ENCODE data around the gene ABCB6.

ABCB6 gene

DNA sequence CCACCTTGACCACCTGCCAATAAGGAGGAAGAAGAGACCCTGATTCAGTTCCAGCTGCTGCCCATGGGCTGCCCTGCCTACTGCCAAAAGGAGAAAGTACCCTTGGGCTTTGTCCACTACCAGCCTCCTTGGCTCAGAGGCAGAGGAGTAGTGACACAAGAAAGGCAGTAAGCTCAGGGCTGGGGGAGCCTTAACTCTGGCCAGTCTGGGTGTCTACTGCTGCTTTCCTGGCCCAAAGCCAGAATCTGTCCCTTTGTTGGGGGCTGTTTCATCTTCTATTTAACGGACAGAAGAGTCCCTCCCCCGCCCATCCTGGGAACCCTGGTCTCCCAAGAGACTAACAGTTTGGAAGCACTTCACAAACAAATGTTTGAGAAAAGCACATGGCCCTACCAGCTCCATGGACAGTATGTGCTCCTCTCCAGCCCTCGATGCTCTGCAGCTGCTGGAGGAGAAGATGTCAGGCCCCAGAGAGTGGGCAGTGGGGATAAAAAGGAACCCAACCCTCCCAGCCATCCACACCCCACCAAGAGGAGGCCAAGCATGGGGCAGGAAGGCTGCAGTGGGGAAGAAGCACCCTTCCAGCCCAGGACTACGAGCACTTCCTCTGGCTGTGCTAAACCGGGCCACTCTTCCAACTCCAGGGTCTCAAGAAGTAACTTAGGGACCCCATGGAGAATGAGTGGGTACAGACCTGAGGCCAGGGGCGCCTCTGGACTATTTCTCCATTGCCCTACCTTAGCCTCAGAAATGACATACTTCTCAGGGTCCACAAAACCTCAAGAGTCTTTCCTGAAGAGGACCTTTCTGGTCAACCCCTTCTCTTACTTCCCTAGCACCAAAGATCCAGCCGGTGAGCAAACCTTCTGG is 9.5 kb upstream of the ABCB6 start:
- no peak for TF ChIP-seq GATA3 (IDR thresholded peaks at IDR 0.05; ENCODE audit: low read depth, low read length)
- no peak for TF ChIP-seq GATA2 (IDR thresholded peaks at IDR 0.05; ENCODE audit: low read depth, low read length)

- TF ChIP-seq GATA2 (IDR thresholded peaks at IDR 0.05; ENCODE audit: low read depth, low read length) (no peak), GATA3 (IDR thresholded peaks at IDR 0.05; ENCODE audit: low read depth, low read length) (no peak)
Observed at GRCh38 chr2:219225350-219225749, 6.6 kb upstream of the ABCB6 start.

DNA sequence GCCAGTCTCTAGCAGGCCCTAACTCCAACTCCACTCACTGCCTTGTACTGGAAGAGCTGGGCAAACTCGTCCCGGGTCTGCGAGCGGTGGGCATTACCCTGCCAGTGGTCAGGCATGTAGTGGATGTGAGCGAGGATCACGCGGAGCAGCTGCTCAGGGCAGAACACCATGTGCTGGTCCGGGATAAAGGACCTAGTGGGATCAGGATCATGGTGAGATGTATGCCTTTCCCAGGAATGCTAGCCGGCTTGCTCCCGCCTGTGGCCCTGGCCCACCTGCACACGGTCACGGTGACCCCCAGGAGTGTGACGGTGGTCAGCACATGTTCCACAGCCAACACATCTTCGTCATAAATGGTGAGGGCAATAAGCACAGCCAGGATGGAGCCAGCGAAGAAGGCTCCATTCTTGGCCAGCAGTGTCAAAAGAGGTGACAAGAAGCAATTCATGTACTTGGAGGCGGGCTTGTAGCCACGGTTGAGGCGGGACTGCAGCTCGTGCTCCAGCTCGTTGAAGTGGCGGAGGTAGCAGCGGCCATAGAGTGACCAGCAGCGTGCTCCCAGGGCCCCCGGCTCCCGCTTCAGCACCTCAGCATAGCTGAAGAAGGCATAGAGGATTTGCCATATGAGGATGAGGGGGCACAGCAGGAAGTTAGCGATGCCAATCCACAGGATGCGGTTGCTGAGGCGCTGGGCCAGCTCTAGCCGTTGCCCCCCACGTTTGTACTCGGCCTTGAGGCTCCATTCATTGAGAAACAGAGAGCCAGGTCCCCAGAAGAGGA is 5.3 kb upstream of the ABCB6 start:
- TF ChIP-seq GATA2 (IDR thresholded peaks at IDR 0.05; ENCODE audit: low read depth, low read length) (no peak), GATA3 (IDR thresholded peaks at IDR 0.05; ENCODE audit: low read depth, low read length) (no peak)

DNA sequence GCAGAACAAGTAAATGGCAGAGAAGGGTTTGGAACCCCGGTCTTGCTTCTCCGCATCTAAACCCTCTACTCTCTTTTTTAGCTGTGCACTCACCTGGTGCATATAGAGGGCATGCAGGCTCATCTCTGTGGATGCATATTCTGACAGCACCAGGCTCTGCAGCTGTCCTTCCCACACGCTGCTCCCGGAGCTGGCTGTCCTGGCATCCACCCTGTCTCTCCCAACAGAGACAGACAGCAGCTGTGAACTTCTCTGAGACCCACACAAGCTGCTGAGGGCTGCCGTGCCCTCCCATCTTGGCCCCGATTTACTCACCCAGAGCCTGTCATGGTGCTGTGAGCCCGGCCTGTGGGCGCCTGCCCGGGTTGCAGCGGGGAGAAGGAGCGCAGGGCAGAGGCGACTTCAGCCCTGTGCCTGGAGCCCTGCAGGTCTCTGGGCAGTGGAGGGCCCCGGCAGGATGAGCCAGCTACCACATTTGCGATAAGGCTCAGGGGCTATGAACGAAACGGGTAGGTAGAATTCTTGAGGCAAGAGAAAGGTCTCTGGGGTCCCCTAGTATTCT is 3.3 kb upstream of the ABCB6 start:
- TF ChIP-seq GATA3 (IDR thresholded peaks at IDR 0.05; ENCODE audit: low read depth, low read length) (no peak), GATA2 (IDR thresholded peaks at IDR 0.05; ENCODE audit: low read depth, low read length) (no peak)

- TF ChIP-seq GATA3 (IDR thresholded peaks at IDR 0.05; ENCODE audit: low read depth, low read length) (no peak), GATA2 (IDR thresholded peaks at IDR 0.05; ENCODE audit: low read depth, low read length) (no peak)
Observed at GRCh38 chr2:219220652-219221402, 2.1 kb upstream of the ABCB6 start.

GRCh38 chr2:219219784-219220532 is 1.2 kb upstream of the ABCB6 start:
- no peak for TF ChIP-seq GATA2 (IDR thresholded peaks at IDR 0.05; ENCODE audit: low read depth, low read length)
- TF ChIP-seq GATA3 (IDR thresholded peaks at IDR 0.05; ENCODE audit: low read depth, low read length): no peak

- TF ChIP-seq GATA2 (IDR thresholded peaks at IDR 0.05; ENCODE audit: low read depth, low read length) (no peak), GATA3 (IDR thresholded peaks at IDR 0.05; ENCODE audit: low read depth, low read length) (no peak)
Observed at GRCh38 chr2:219218217-219218731, 484 bp downstream of the ABCB6 start.

GRCh38 chr2:219216535-219216915 is 2.2 kb downstream of the ABCB6 start:
- TF ChIP-seq GATA3 (IDR thresholded peaks at IDR 0.05; ENCODE audit: low read depth, low read length) (no peak), GATA2 (IDR thresholded peaks at IDR 0.05; ENCODE audit: low read depth, low read length) (no peak)

DNA sequence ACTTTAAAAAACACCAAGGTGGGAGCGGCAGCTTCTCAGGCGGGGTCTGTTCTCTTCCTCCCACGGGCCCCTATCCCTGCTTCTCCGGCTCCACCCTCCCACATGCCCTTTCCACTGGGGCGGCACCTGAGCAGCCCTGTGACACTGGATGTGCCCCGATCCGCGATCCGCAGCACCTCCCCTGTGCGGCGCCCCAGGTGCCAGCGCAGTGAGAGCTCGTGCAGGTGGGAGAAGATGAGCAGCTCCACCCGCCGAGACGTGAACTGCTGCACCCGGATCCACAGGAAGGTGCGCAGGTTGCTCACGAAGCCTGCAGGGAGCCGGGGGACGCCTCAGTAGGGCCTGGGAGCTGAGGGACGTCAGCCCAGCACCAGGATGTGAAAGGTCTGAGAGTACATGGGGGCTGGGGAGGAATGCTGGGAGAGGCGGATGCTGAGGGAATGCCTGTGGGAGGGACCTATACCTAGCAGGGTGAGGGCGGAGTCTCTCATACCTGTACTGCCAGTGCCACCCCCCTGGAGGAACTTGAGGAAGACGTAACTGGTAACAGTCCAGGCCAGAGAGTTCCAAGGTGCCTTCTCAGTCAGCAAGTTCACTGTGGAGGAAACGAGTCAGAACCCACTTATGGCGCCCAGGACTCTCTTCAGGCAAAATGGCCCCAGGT is 2.8 kb downstream of the ABCB6 start:
- TF ChIP-seq GATA3 (IDR thresholded peaks at IDR 0.05; ENCODE audit: low read depth, low read length): no peak
- no peak for TF ChIP-seq GATA2 (IDR thresholded peaks at IDR 0.05; ENCODE audit: low read depth, low read length)

DNA sequence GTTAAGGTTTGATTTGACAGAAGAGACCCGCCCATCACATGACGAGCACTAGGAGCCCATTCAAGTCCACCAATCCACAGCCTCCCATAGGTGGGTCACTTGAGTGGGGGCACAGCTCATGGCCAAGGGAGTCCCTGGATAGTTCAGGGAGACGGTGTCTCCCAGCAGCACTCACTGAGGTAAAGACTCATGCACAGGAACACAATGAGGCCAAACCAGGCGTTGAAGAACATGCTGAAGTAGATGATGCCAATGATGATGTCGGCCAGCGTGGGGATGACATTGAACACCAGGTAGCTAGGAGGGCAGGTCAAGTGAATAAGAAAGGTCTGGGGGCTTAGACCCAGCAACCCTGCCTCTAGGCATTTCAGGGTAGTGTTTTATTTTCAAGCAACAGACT is 4.0 kb downstream of the ABCB6 start:
- no peak for TF ChIP-seq GATA2 (IDR thresholded peaks at IDR 0.05; ENCODE audit: low read depth, low read length)
- no peak for TF ChIP-seq GATA3 (IDR thresholded peaks at IDR 0.05; ENCODE audit: low read depth, low read length)

GRCh38 chr2:219214141-219214540 is 4.6 kb downstream of the ABCB6 start:
- TF ChIP-seq GATA2 (IDR thresholded peaks at IDR 0.05; ENCODE audit: low read depth, low read length) (no peak), GATA3 (IDR thresholded peaks at IDR 0.05; ENCODE audit: low read depth, low read length) (no peak)

DNA sequence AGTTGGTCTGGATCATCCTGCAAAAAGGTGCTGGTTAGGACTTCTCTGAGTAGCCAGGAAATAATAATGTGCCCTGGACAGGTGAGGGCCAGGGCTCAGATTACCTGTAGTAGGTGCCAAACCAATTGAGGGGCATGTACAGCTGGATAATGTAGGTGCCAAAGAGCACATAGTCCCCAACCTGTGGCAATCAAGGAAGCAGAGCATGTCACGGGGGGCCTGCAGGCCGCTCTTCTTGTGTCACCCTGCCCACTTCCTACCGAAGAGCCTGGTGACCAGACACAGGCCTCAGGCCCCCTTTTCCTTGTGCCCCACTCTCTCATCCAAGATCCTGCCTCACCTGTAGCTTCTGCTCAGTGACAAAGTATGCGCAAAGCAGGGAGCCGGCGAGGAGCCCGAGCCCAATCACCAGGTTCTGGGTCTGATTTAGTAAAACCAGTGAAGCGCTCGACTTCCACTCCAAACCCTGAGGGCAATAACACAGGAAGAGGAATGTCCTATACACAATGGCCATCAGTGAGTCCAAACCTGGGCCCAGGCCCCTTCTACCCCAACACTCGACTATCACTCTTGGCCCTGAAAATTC is 5.2 kb downstream of the ABCB6 start:
- TF ChIP-seq GATA2 (IDR thresholded peaks at IDR 0.05; ENCODE audit: low read depth, low read length): no peak
- TF ChIP-seq GATA3 (IDR thresholded peaks at IDR 0.05; ENCODE audit: low read depth, low read length): no peak
